CD4-positive, CD25-positive, alpha-beta regulatory T cell (primary cell): ENCODE results near the gene HRNR. TPM values are rescaled to one million over a fixed set of nuclear protein-coding genes. Genes with fewer than 3 reads are reported as not detected.

Experiments
- ATAC-seq, 2 donors: fragments of 150-1000 bp; cut with Tn5 transposase; one replicate each; pipeline ENCODE4 v1.10.0; 2021; ENCODE audit warnings: low read depth in 2 of 2, moderate number of reproducible peaks in 2 of 2, moderate library complexity in 1 of 2
- DNase-seq, 3 donors: peaks; one replicate each; pipeline versions ENCODE4 v3.0.0 to v3.0.0-alpha.2; 2012 to 2022; ENCODE audit warnings: mixed read lengths in 1 of 3
- H3K27ac ChIP-seq: one replicate; pipeline ENCODE4 v1.7.0; 2013; ENCODE audit warnings: mild to moderate bottlenecking, low read length; ENCODE audit not compliant: insufficient read depth, poor library complexity, severe bottlenecking
- H3K27me3 ChIP-seq: one replicate; pipeline ENCODE4 v1.7.0; 2013; ENCODE audit warnings: low read length; ENCODE audit not compliant: control insufficient read depth, insufficient read depth
- H3K36me3 ChIP-seq: one replicate; pipeline ENCODE4 v1.7.0; 2013; ENCODE audit warnings: mild to moderate bottlenecking, low read length, moderate library complexity; ENCODE audit not compliant: control insufficient read depth, insufficient read depth
- H3K4me1 ChIP-seq: 2 replicates; pipeline ENCODE4 v1.7.0; 2013; ENCODE audit warnings: mild to moderate bottlenecking, low read length; ENCODE audit not compliant: insufficient read depth, control insufficient read depth, poor library complexity, severe bottlenecking
- H3K4me3 ChIP-seq: one replicate; pipeline ENCODE4 v1.7.0; 2013; ENCODE audit warnings: low read depth, mild to moderate bottlenecking, low read length, moderate library complexity
- H3K9me3 ChIP-seq, 2 experiments: 1 replicate in 1 of 2; 2 replicates in 1 of 2; pipeline ENCODE4 v1.7.0; 2013; ENCODE audit warnings: low read length in 2 of 2, mild to moderate bottlenecking in 1 of 2, moderate library complexity in 1 of 2; ENCODE audit not compliant: control insufficient read depth in 2 of 2
- H3K27ac Mint-ChIP-seq, 3 donors: one replicate each; pipeline ENCODE4 v1.8.0; 2020 to 2022; ENCODE audit warnings: mild to moderate bottlenecking in 3 of 3, mixed read lengths in 3 of 3, moderate library complexity in 2 of 3
- H3K27me3 Mint-ChIP-seq: one replicate; pipeline ENCODE4 v1.8.0; 2022; ENCODE audit warnings: mild to moderate bottlenecking, mixed read lengths
- H3K36me3 Mint-ChIP-seq: one replicate; pipeline ENCODE4 v1.8.0; 2020; ENCODE audit warnings: mixed read lengths
- H3K4me1 Mint-ChIP-seq, 4 donors: one replicate each; pipeline ENCODE4 v1.8.0; 2020 to 2022; ENCODE audit warnings: mixed read lengths in 4 of 4, mild to moderate bottlenecking in 1 of 4
- H3K4me3 Mint-ChIP-seq, 4 donors: one replicate each; pipeline ENCODE4 v1.8.0; 2020 to 2022; ENCODE audit warnings: mild to moderate bottlenecking in 4 of 4, mixed read lengths in 4 of 4, moderate library complexity in 3 of 4
- H3K9me3 Mint-ChIP-seq, 7 donors: one replicate each; pipeline ENCODE4 v1.8.0; 2020 to 2022; ENCODE audit warnings: mixed read lengths in 7 of 7, mild to moderate bottlenecking in 3 of 7, moderate library complexity in 2 of 7
- polyA plus RNA-seq, 4 donors: library from polyadenylated mRNA; unstranded; fragments of 300-500 nt; fragmentation: Illumina TruSeq; gene quantifications; one replicate each; pipeline ENCODE4 v1.2.3, GENCODE V29; 2021
- total RNA-seq: library from RNA; stranded (reverse); gene quantifications from one replicate; pipeline ENCODE4 v1.2.3, GENCODE V29; 2022

Gene HRNR
- total and polyA plus RNA-seq, 5 donors from 2014 or later = not detected

DNA sequence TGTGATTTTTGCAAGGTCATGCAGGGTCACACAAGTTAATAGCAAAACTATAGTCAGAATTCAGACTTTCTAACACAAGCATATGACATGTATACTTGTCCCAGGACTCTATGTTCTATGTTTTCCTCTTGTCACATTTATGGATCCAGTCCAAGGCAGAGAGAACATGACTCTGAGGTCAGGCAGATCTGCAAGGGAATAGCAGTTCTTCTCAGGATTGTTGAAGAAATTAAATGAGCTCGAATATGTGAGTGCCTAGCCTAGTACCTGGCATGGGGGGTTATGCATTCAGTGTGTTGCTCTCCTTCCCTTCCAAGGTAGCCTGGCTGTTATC, 55.5 kb downstream of the HRNR start:
- Histone ChIP-seq H3K9me3 (no peaks in the 10 kb centered on the region), H3K27ac (no peak overlapping the region), H3K36me3 (no peaks in the 10 kb centered on the region), H3K4me3 (no peak overlapping the region), H3K4me1 (no peaks in the 10 kb centered on the region), H3K27me3 (peaks cover 1% of the 10 kb centered on the region)
- Mint-ChIP-seq H3K27me3 (peaks cover 4% of the 10 kb centered on the region), H3K36me3 (no peaks in the 10 kb centered on the region), H3K27ac (no peak overlapping the region), H3K9me3 (no peaks in the 10 kb centered on the region), H3K4me1 (peaks cover 5 to 8% (median 7%) of the 10 kb centered on the region in 4 donors), H3K4me3 (no peak overlapping the region)
- DNase-seq (no peak), ATAC-seq (no peak)

GRCh38 chr1:152167835-152168534, 56.0 kb downstream of the HRNR start:
- Histone ChIP-seq H3K9me3 (no peaks in the 10 kb centered on the region), H3K27ac (no peak overlapping the region), H3K4me1 (no peaks in the 10 kb centered on the region), H3K36me3 (no peaks in the 10 kb centered on the region), H3K27me3 (no peaks in the 10 kb centered on the region), H3K4me3 (no peak overlapping the region)
- no peak for DNase-seq
- H3K9me3 Mint-ChIP-seq = no peaks in the 10 kb centered on the region
- no peak overlapping the region for H3K4me3 Mint-ChIP-seq
- no peak for ATAC-seq
- no peak overlapping the region for H3K27ac Mint-ChIP-seq
- peaks cover 4% of the 10 kb centered on the region for H3K27me3 Mint-ChIP-seq
- H3K36me3 Mint-ChIP-seq = no peaks in the 10 kb centered on the region
- H3K4me1 Mint-ChIP-seq = peaks cover 5 to 8% (median 7%) of the 10 kb centered on the region in 4 donors

GRCh38 chr1:152166966-152167365, 57.0 kb downstream of the HRNR start:
- Mint-ChIP-seq H3K4me1 (peaks cover 5 to 8% (median 7%) of the 10 kb centered on the region in 4 donors), H3K27ac (no peak overlapping the region), H3K9me3 (no peaks in the 10 kb centered on the region), H3K4me3 (no peak overlapping the region), H3K27me3 (peaks cover 4% of the 10 kb centered on the region), H3K36me3 (no peaks in the 10 kb centered on the region)
- Histone ChIP-seq H3K27me3 (no peaks in the 10 kb centered on the region), H3K9me3 (no peaks in the 10 kb centered on the region), H3K4me1 (no peaks in the 10 kb centered on the region), H3K4me3 (no peak overlapping the region), H3K27ac (no peak overlapping the region), H3K36me3 (no peaks in the 10 kb centered on the region)
- DNase-seq (no peak), ATAC-seq (no peak)

- H3K27ac Mint-ChIP-seq = peak overlapping the region in 2 of 3 donors; percentile 1 to 62
- Histone ChIP-seq H3K4me3 (no peak overlapping the region), H3K27ac (no peak overlapping the region), H3K27me3 (no peaks in the 10 kb centered on the region), H3K36me3 (no peaks in the 10 kb centered on the region), H3K9me3 (no peaks in the 10 kb centered on the region), H3K4me1 (no peaks in the 10 kb centered on the region)
- no peaks in the 10 kb centered on the region for H3K36me3 Mint-ChIP-seq
- no peak for ATAC-seq
- no peak for DNase-seq
- H3K9me3 Mint-ChIP-seq = no peaks in the 10 kb centered on the region
- H3K27me3 Mint-ChIP-seq = peaks cover 4% of the 10 kb centered on the region
- peaks cover 5 to 8% (median 7%) of the 10 kb centered on the region in 4 donors for H3K4me1 Mint-ChIP-seq
- no peak overlapping the region for H3K4me3 Mint-ChIP-seq
Measured at GRCh38 chr1:152165286-152166077, 58.5 kb downstream of the HRNR start.

DNA sequence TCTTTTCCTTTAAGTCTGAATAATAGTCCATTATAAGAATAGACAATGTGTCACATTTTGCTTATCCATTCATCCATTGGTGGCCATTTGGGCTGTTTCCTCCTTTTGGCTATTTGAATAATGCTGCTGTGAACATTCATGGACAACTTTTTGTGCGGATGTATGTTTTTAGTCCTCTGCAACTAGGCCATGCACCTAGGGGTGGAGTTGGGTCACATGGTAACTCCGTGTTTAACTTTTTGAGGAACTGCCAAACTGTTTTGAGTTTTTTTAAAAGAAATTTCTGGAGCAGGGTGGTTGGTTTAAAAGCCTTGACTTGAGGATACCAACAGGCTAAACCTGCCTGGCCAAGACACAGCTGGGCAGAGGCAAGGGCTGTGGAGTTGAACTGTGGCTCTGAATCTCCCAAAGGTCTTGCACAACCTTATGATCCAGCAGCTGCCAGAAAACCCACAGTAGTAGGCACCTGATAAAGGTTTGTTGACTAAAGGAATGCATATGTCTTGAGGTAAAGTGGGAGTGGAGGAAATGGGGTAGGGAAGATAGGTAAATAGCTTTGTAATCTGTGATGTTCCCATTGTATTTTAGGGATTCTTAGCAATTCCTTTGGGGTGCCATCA, 59.4 kb downstream of the HRNR start:
- no peak overlapping the region for H3K27ac Mint-ChIP-seq
- no peaks in the 10 kb centered on the region for H3K4me1 ChIP-seq
- H3K4me3 Mint-ChIP-seq = no peak overlapping the region
- ATAC-seq (no peak), DNase-seq (no peak)
- no peaks in the 10 kb centered on the region for H3K9me3 ChIP-seq
- H3K4me1 Mint-ChIP-seq = peaks cover 5 to 8% (median 7%) of the 10 kb centered on the region in 4 donors
- no peaks in the 10 kb centered on the region for H3K9me3 Mint-ChIP-seq
- H3K36me3 ChIP-seq = no peaks in the 10 kb centered on the region
- no peaks in the 10 kb centered on the region for H3K27me3 ChIP-seq
- no peaks in the 10 kb centered on the region for H3K36me3 Mint-ChIP-seq
- H3K27me3 Mint-ChIP-seq = peaks cover 4% of the 10 kb centered on the region
- H3K27ac ChIP-seq = no peak overlapping the region
- H3K4me3 ChIP-seq = no peak overlapping the region

DNA sequence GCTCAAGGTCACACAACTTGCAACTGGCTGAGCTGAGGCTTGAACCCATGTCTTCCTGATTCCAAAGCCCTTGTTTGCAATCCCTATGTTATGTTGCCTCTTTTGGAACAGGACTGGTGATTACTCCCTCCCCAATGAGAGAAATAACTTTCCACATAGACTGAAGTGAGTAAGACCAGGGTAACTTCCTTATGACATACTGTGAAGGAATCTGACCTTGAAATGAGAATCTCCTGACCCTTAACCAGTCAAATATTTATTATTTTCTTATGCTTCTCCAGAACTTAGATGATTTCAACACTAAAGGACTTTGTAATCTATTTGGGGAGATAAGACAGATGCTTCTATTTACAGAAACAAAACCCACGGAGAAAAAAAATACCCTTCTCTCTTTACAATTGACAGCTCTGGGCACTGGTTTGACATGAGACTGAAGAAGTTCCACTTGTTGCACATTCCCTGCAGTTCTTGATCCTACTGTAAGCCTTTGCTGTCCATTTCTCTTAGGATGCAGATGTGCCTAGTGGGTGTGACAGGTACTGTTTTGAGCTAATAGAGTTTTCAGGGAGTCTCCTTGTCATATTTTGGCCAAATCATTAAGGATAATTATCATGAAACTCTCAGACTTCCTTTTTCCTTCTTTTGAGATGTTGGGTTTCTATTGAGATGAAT, 61.1 kb downstream of the HRNR start:
- peaks cover 5 to 8% (median 7%) of the 10 kb centered on the region in 4 donors for H3K4me1 Mint-ChIP-seq
- Histone ChIP-seq H3K9me3 (no peaks in the 10 kb centered on the region), H3K4me1 (no peaks in the 10 kb centered on the region), H3K27me3 (no peaks in the 10 kb centered on the region), H3K4me3 (no peak overlapping the region), H3K27ac (no peak overlapping the region), H3K36me3 (no peaks in the 10 kb centered on the region)
- H3K9me3 Mint-ChIP-seq = no peaks in the 10 kb centered on the region
- no peak overlapping the region for H3K4me3 Mint-ChIP-seq
- H3K27ac Mint-ChIP-seq = no peak overlapping the region
- H3K36me3 Mint-ChIP-seq = no peaks in the 10 kb centered on the region
- no peak for ATAC-seq
- peaks cover 4% of the 10 kb centered on the region for H3K27me3 Mint-ChIP-seq
- no peak for DNase-seq
